Measurements from ENCODE around the gene MYO5B.
A peak's percentile ranks its signal among the peaks of the same experiment; 100 is the strongest.

The MYO5B gene

DNA sequence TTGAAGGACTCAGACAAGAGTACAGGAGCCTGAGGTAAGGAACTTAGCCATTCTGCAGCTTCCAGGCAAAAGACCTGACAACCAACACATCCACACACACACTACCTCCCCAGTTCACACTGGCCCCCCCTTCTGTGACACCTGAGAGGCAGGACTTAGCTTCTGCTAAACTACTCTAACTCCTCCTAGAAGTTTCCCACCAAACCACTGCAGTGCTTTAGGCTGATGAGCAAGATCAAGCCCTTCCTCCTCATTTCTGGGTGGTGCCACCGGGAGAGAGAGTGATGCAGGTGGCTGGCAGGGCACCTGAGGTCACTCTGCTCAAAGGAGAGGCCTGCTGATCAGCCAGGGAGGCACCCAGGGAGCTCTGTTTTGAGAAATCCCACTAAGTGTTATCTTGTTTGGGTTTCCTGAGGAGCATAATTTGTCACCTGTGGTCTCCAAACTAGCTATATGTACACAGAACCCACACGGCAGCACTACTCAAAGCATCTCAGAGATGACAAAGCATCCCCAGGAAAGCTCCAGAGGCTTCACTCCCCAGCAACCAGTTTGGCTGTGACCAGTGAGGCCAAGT is 188.4 kb downstream of the MYO5B start:
- no peak for DNase-seq

DNA sequence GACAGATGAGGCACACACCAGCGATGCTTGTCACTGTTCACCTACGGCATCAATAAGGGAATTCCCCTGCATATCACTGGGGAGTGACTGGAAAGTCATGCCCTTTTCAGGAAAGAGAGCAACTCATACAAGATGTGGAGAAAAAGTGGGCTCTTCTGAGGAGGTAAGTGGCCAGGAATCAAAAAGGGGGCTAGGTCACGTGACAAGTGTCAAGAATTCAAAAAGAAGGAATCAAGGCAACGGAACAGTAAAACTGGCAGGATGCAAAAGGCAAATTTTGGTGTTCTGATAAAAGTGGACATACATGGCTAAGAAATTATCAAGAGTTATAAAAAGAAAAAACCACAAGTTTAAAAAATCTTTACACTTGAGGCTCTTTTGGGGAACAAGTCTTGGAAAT is 190.9 kb downstream of the MYO5B start:
- DNase-seq = no peak

DNA sequence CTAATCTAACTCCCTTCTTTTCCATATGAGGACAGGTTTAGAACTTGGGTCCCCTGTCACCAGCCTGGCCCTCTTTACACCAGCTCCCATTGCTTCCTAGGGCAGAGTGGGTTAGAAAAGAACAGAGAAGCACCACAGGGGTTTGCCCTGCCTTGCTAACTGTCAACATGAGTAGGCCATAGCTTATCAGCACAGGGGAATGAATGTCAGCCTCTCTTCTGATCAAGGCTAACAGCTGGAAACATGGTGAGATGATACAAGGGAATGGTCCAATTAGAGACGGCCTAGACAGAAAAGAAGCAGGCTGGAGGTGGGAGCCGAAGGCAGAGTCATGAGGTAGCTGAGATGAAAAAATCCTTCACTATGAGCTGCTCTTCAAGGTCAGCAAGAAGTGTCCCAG is 192.2 kb downstream of the MYO5B start:
- DNase-seq = no peak

DNA sequence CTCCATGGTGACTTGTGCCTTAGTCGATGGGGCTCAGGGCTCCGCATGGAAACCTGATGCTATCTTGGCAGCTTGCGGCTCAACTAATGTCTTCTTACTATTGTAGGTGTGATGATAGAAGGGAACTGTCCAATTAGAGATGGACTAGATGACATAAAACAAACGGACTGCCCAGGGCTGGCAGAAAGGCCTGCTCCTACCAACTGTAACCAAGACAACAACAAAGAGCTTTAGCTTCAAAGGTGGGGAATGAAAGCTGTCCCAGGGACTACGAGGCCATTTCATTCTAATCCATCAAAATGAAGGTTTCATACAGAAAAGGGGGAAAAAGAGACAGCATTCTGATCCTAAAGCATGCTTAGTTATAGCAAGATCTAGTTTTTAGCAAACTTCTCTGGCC is 194.7 kb downstream of the MYO5B start:
- DNase-seq = no peak

DNA sequence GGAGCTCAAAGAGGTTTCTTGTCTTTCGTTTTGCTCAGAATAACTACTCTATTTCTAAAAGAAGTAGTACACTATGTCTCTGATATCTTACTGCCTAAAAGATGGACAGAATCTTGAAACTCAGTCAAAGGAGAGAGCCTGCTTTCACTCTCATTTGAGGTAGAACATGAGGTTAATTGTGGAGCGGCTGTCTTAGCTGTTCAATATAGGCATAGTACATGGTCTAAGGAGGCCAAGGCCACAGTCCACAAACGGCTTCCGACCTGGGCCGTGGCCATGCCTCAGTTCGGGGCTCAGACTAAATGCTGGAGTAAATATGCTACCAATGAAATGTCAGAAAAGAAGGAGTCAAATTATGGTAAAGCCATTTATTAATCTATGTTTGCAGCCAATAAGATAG is 195.8 kb downstream of the MYO5B start:
- DNase-seq = no peak

DNA sequence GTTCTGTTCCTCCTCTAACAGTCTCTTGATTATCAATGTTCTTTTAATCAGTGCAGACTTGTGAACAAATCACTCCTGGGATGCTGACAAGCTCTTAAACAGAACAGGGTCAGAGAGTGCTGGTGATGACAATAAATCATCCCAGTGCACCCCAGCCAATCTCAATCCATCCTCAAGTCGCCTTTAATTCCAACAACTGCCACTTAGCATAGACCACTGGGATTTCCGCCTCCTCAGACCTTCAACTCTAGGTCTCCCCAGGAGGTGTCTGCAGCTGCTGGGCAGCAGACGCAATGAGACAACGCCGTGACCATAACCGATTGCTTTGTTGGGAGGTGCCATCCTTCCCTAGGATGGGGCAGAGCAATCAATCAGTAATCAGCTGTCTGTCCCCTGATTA is 197.4 kb downstream of the MYO5B start:
- no peak for DNase-seq

DNA sequence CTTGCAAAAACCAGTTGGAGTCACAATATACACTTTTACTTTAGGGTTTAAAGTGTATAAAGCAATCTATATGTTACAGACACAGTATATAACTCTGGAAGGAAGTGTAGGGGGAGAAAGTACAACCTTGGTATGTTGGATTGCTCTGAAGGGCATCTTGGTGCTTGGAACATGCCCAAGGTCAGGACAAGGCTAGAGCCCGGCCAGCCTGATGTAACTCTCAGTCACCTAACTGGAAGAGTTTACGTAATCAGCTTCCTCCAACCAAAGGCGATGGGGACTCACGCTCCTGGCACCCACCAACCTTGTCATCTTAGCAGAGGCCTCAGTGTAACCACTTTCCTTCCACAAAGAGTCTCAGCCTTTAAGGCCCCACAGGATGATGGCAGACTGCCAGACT is 200.5 kb downstream of the MYO5B start:
- DNase-seq = no peak

DNA sequence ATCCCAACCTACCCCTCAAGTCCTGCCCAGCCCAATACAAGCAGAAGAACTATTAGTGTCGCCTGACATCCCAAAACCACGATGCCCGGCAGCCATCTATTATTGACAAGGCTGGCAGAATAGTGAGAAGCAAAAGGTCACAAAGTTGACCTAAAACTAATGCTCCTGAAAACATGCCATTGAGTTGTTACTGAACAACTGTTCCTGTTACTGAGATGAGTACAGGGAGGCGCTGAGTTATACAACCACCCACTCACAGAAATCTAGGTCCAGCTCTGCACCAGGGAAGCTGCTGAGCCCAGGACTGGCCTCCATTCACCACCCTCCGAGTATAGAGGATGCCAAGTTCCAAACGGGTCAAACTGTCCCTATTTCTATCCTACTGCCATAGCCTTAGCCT is 201.6 kb downstream of the MYO5B start:
- no peak for DNase-seq

DNA sequence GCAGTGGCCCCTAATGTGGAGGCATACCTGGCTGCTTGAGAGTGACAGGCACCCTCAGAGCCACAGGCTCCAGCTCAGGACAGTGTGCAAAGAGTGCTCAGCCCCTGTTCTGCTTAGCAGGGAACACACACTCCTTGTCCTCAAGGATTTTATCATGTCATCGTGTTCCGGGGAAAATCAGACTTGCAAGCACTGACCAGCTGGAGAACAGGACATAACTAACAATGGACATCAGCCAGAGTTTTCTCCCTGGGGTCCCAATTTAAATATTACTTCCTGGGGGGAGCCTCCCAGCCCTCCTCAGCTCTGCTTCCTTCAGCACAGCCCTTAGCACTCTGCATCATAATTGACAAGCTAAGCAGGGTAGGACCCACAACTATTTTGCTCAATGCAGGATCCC is 206.2 kb downstream of the MYO5B start:
- no peak for DNase-seq

DNA sequence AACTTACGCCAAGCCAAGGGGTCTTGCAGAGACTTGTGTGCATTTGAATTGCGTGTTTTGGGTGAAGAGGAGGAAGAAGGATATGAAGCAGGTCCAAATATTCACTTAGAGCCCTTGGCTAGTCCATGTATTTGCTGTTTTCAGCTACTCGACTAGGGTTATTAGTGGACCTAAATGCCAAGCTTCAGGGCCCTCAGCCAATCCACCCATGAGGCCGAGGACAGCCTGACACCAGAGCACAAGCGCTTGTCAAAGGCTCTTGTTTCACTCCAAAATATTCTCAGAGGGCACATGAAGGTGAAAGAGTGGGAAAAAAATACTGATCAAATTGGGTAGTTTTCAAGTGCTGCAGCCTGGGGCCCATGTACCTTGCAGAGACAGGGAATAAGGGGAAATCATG is 206.8 kb downstream of the MYO5B start:
- DNase-seq = no peak

DNA sequence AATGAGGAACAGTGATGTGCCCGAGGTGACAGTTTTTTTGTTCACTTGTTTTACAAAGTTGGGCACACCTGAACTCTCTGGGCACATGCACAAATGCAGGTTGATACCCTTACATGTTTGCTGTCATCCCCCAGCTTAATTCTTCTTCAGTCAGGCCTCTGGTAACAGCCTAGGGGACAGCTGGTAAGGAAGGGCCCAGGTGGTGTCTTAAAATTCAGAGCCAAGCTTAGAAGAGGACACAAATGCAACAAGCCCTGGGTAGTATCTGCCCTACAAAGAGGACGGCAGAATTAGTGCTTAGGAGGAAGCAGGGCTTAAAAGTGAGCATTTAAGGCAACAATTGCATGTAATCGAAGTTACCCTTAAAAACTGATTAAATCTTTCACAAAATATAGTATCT is 209.7 kb downstream of the MYO5B start:
- peak; percentile 33 for DNase-seq

DNA sequence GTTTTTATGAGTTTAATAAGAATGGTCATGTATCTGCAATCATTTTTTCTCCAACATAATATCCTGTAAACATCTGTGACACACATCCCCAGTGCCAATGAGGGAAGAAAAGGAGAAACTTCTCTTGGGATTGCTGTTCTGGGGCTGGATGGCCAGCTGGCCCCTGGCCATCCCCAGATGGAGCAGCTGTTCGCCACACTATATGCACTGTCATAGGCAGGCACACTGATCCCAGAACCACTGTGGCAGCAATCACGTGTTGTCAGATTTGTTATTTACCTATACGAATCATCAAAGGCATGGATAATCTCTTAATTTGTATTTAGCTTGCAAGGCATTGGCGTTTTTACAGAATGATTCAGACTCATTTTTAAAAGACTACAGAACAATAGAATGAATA is 214.1 kb downstream of the MYO5B start:
- DNase-seq = peak; percentile 41

DNA sequence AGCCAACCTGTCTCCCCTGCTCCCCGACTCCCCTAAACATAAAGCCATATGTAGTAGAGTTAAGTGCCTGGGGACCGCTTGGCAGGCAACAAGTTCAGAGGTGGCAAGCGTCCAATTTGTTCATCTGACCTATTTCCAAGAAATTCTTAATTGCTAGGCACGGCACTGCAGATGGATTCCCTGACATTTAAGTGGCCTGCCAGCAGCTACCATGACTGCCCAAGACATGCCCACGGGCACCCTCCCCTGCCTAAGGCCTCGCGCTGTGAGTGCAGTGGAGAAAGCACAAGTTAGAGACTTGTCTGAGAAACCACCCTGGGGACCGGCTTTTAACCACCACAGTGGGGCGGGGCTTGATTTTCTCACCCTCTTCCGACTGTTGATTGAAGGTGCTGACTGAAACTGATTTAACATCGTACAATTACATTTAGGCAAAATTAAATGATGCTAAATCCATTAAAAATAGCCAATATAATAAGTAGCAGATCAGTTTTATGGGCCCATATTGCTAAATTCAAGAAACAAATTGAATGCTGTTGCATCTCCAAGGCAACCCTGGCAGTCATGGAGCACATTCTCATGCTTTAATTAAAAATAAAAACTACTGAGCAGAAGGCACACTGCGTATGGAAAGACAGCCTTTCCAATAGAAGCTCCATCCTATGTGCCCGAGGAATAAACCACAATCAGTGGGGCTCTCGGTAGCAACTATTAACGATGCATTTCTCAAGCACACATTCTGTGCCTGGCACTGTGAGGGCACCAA is 218.0 kb downstream of the MYO5B start:
- peak; percentile 94 for DNase-seq

DNA sequence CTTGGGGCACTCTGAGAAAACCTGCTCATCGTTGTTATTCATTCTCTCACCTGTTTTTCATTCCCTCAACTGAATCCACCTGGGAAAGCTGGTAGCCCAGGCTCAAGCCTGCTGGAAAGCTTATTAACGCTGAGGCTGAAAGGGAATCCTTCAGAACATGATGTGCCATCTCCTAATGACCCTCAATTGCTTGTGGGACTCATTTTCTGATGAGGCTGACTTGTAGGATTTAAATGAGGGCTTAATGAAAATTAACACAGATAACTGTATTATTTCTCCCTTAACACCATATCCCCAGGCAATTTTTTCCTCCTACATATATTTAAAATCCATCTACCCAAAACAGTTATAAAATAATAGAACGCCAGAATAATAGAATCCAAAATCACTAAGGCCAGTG is 218.9 kb downstream of the MYO5B start:
- peak; percentile 7 for DNase-seq

DNA sequence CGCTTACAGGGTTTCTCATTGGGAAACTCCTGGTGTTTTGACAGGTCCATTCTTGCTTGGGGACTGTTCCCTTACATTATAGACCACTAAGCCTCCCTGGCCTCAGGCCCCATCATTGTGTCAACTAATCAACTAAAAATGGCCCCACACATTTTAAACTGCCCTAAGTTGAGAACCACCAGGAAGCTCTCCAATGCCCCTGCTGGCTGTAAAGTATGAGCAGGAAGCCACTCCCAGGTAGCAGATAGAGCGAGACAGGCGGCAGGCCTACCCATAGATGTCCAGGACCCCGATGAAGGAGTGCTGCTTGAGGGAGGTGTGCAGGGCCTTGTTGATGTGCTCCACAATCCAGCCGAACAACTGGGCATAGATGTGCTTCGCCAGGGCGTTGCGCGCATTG is 220.9 kb downstream of the MYO5B start:
- DNase-seq = no peak

DNA sequence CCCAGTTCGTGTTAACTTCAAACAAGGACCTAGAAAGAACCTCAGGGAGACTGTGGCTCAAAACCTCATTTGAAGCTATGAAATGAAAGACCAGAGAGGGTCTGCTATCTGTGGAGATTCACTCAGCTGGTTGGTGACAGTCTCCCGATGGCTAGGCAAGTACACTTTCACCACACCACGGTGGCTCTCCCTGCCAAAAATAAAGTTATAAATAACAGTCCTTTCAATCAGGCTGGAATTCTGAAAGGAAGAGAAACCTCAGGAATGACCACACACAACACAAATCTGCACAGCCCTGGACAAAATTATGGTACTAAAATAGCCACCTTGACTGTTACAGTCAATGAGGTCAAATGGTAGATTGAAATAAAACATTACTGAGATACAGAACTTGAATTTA is 221.4 kb downstream of the MYO5B start:
- DNase-seq = no peak

DNA sequence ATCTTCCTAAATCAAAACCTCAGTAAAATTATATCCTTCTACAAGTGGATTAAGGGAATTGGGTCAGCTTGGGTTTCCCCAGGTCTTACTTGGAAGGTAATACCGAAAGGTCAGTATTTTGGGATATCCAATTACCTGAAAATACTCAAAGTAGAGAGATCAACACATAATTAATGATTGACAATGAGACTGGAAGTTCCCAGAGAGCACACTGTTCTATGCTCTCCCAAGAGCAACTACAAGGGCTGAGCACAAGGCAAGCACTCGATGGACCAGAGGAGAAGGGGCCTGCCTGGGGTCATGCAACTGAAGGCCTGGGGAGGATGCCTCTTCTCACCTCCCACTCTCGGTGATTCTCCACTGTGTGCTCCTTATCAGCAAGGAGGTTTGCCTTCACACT is 222.4 kb downstream of the MYO5B start:
- DNase-seq = no peak

DNA sequence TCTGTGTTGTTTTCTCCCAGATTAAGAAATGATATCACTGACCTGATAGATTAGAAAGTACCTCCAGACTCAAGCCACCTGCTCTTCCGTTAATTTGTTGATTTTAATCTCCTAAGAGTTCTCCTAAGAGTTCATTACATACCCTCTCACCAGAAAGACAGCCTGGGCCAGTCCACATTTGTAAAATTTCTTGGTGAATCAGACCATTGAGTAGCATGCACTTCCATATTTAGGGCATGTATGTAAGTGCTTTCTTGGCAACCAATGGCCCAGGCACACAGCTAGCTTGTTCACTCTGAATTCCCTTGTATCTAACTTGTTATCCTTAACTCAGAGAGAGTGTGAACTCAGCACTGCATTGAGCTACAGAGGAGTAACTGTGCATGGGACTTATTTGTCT is 223.5 kb downstream of the MYO5B start:
- no peak for DNase-seq

DNA sequence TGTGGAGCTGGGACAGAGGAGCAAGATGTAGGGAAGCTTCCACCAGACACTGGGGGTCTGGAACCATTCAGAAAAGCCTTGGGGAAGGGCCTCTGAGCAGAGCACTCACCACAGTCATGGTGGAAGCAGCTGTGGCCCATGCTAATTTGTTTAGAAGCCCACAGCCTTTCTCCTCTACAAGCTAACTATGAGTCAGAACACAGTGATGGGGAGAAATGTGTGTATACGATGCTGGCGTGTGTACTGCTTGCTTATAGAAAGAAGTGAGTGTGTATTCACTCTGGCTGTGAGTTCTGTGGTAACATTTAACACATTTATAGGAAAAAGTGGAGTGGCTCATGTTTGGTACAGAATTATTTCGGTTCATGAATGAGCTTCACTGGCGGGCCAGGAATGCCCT is 224.6 kb downstream of the MYO5B start:
- DNase-seq = no peak

DNA sequence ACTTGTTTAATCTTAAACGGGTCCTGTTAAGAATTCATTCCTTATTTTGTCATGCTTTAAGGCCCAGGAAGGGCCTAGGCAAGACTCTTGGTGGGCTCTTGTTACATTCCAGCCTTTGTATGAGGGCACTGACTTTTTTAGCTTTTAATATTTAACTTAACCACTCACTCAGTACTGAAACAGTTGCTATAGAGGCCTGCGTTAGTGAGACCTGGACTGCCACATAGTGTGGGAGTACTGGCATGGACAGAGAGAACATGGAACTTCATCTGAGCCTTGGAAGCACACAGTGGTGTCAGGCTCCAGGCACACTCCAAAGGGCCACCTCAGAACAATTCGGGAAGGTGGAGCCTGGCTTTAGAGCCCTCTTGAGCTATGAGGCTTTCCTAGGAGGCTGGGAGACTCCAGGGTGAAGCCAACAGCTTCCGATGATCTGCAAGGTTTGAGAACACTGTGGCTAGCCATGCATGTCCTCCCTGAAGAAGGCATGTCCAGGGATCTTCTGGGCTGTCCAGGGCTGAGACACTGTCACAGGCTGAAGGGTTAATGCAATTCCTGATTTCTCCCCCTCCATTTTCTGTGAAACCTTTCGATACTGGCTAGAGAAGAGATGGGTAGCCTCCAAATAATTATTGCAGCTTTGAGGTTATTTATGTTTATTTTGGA is 226.2 kb downstream of the MYO5B start:
- no peak for DNase-seq

DNA sequence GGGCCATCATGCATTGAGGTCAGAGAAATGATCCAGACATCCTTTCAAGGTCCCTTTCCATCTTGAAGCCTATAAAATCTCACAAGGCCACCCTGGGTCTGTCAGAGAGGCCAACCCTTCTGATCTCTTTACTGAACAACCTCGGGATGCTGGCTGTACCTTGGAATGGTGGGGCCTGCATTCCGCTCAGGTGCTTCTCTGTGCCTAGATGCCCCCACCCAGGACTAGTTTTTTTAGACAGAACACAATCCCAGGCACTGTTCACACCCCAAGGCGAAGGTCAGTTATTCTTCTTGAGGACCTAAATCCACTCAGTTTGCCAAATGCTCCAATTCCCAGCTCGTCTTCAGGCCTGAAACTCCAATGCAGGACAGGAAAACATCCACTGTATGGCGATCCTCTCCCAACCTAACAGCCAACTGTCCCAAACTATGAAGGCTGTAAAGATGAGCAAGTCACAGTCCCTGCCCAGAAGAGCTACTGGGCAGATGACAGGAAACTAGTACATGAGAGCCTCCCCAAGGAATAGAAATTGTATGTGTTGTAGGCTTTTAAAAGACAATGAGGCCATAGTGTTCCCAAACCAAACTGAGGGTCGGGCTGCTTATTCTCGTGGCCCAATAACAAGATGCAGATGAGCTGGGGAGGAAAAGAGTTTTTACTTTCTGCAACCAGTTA is 227.2 kb downstream of the MYO5B start:
- no peak for DNase-seq

DNA sequence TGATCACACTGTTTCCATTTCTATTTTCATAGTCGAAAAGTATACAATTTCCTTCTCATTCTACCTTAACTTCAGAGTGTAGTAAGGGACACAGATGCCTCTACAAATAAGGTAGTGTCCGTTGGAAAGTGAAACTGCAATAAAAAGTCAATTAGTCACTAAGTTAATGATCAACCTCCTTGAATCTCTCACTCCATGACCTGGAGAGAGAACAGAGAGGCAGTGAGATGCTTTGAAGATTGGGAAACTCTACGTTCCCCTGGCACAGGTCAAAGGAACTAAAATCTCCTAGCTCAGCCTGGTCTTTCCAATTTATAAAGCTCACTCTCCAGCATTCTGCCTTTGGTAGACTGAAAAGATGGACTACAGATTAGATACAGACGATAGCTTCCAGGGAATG is 227.8 kb downstream of the MYO5B start:
- DNase-seq = no peak

DNA sequence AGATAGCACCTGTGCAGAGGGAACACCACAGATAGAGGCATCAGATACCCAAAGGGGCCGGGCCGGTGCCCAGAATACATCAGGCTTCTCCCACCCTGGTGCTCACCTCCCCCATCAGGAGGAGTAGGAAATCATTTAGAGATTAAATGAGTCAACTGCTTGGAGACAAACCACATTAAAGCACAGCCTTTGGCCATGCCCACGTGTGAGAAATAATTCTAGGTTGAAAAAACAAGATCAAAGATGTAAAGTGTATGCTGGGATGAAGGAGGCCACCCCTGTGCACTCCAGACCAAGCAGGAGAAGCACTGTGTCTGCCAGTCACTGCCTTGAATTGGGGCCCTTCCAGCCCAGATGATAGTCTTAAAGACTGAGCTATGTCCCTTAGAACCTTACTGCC is 228.9 kb downstream of the MYO5B start:
- DNase-seq = no peak

DNA sequence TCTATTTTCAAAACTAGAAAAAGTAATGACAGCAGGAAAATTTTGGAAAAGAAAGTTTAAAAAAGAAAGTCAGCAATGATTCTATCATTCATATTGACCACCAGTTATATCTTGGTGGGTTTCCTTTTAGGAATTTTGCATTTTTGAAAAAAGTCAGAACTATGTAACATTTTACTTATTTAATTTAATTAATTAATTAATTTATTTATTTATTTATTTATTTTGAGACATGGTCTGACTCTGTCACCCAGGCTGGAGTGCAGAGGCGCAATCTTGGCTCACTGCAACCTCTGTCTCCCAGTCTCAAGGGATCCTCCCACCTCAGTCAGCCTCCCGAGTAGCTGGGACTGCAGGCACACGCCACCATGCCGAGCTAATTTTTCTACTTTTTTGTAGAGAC is 231.7 kb downstream of the MYO5B start:
- no peak for DNase-seq

All from NCI-H2171 treated with DMSO at 0.1 percent for 48 hours (cell line).